GM06990 (cell line): Measurements from ENCODE around the gene CAPN3.

Experiments
- DNase-seq: peaks from one replicate; pipeline ENCODE4 v3.0.0-alpha.2; 2011; ENCODE audit not compliant: insufficient read length; ENCODE audit errors: extremely low read depth
- H3K27me3 ChIP-seq: replicated peaks from 2 replicates; pipeline ENCODE4 v1.6.0; 2011; ENCODE audit warnings: low read length; ENCODE audit not compliant: control insufficient read depth, insufficient read depth
- H3K36me3 ChIP-seq: 2 replicates; pipeline ENCODE4 v1.5.1; 2011; ENCODE audit warnings: low read length; ENCODE audit not compliant: control insufficient read depth, insufficient read depth
- H3K4me3 ChIP-seq: replicated peaks from 2 replicates; pipeline ENCODE4 v1.5.1; 2011; ENCODE audit warnings: low read depth, mild to moderate bottlenecking, control low read depth, low read length
- TF ChIP-seq, protein P1 (sequence below): IDR thresholded peaks from 2 replicates; pipeline ENCODE4 v1.5.1; 2011; ENCODE audit warnings: low read length, control low read depth, mild to moderate bottlenecking, inconsistent platforms; ENCODE audit not compliant: insufficient read depth, poor library complexity, severe bottlenecking

CAPN3 gene

DNA sequence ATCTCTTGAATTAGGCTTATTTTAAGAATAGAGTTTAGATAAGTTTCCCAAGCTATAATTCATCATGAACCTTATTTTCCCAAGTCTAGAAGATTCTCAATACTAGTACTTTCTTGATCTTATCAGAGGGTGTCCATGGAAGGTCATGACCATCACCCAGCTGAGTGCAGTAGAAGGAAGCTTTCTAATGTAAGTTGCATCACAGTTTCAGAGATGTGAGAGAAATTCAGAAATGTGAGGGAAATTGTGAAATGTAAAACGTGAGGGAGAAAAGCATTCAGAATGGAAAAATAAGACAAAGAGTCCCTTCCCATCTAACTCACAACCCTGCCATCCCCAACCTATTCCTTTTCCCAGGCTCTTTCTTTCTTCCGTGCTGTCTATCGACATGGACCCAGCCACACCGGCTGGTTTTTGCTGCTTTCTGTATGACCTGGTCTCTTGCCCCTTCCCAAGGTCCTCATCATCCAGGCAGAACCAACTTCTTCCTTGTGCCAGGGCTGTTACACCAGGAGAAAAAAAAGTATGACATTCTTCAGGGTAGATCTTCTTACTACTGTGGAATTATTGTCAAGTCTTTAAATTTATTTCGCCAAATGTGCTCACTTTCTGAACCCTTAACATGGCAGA, 6.7 kb downstream of the CAPN3 start:
- TF ChIP-seq, protein P1, sequence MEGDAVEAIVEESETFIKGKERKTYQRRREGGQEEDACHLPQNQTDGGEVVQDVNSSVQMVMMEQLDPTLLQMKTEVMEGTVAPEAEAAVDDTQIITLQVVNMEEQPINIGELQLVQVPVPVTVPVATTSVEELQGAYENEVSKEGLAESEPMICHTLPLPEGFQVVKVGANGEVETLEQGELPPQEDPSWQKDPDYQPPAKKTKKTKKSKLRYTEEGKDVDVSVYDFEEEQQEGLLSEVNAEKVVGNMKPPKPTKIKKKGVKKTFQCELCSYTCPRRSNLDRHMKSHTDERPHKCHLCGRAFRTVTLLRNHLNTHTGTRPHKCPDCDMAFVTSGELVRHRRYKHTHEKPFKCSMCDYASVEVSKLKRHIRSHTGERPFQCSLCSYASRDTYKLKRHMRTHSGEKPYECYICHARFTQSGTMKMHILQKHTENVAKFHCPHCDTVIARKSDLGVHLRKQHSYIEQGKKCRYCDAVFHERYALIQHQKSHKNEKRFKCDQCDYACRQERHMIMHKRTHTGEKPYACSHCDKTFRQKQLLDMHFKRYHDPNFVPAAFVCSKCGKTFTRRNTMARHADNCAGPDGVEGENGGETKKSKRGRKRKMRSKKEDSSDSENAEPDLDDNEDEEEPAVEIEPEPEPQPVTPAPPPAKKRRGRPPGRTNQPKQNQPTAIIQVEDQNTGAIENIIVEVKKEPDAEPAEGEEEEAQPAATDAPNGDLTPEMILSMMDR: no peak
- Histone ChIP-seq H3K4me3 (no peak overlapping the region), H3K36me3 (no peaks in the 10 kb centered on the region), H3K27me3 (no peaks in the 10 kb centered on the region)
- DNase-seq: no peak

DNA sequence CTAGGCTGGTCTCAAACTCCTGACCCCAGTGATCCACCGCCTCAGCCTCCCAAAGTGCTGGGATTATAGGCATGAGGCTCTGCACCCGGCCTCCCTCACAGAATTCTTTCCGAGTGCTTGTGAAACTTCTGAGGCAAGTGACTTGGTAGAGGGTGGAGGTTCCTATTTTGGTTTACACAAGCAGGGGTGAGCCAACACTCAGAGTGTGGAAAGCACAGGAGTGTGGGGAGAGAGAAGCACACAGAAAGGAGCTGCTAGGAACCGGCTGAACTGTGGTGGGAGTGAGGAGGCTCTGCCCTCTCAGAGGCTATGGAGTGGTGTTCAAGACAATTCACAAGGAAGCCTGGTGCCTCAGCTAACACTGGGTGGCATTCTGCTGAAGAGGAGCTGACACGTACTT, 7.7 kb downstream of the CAPN3 start:
- TF ChIP-seq, protein P1: no peak
- no peak for DNase-seq
- no peaks in the 10 kb centered on the region for H3K27me3 ChIP-seq
- no peak overlapping the region for H3K4me3 ChIP-seq
- H3K36me3 ChIP-seq: no peaks in the 10 kb centered on the region

DNA sequence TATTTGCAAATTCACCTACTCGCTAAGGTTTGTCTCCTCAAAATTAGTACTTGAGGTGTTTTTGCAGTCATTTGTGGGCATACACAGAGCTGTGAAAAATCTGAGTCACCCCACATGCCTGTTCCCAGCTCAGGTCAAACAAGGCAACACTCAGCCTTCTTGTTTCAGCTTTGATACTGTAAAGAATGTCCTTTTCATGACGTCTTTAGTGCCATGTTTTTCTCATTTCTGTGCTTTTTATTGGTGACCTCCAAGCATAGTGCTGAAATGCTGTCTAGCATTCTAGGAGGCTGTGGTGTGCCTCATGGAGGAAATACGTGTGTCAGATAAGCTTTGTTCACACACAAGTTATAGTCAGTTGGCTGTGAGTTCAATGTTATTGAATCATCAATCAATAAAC, 8.8 kb downstream of the CAPN3 start:
- H3K36me3 ChIP-seq: no peaks in the 10 kb centered on the region
- TF ChIP-seq, protein P1: no peak
- H3K27me3 ChIP-seq: no peaks in the 10 kb centered on the region
- no peak for DNase-seq
- H3K4me3 ChIP-seq: no peak overlapping the region

DNA sequence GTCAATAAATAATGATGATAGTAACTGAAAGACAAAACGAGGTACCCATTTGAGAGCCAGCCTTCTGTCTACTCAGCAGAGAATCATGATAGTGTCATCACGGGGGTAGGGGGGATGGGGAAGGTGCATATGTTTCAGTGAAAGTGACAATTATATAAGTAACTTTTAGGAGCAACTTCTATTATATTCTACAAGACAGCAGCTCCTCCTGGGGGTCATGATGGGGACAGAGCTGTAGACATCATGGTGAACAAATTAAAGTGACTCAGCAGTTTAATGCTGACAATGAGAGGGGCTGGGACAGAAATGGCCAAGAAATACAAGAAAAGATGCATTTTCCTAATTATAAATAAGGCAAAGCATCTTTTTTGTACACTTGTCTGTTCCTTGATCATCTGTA, 11.8 kb downstream of the CAPN3 start:
- Histone ChIP-seq H3K27me3 (no peaks in the 10 kb centered on the region), H3K4me3 (no peak overlapping the region), H3K36me3 (no peaks in the 10 kb centered on the region)
- TF ChIP-seq, protein P1: no peak
- no peak for DNase-seq

DNA sequence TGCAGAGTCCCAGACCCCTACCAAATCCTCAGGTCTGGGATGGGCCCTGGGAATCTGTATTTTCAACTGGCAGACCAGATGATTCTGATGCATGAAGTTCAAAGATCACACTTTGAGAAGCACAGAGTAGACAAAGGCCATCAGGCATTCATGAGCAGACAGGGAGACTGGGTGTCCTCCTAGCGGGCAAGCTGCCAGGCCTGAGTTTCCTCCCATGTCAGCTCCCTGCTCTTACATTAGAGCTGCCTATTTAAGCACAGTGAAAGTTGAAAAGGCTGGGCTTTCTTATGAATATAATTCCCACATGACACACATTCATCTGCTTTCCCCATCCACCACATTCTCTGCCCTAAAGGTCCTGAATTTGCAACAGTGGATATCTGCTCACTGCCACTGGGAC, 14.0 kb downstream of the CAPN3 start:
- DNase-seq: no peak
- Histone ChIP-seq H3K36me3 (no peaks in the 10 kb centered on the region), H3K4me3 (no peak overlapping the region), H3K27me3 (no peaks in the 10 kb centered on the region)
- TF ChIP-seq, protein P1: no peak

DNA sequence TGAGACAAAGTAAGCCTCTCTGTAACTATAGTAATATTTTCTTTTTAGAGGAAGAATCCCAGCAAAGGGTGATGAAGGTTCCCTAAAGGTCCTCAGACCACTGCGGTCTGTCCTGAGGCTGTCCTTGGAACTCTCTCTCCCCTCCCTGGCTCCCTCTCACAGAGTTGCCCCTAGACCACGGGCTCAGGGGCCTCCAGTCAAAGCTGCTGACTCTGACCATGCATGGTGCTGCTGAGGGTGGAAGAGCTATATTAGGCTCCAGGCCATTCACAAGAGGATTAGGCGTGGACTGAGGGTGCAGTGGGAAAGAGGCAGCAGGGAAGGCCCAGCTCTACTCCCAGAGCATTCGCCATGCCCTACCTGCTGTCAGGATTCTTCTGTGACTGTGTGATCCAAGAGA, 14.6 kb downstream of the CAPN3 start:
- no peaks in the 10 kb centered on the region for H3K27me3 ChIP-seq
- no peaks in the 10 kb centered on the region for H3K36me3 ChIP-seq
- TF ChIP-seq, protein P1: no peak
- H3K4me3 ChIP-seq: no peak overlapping the region
- DNase-seq: no peak
